Smooth muscle cell of the brain vasculature (primary cell): ENCODE results near the gene NGDN.

Experiments
- DNase-seq: peaks from one replicate; pipeline ENCODE4 v3.0.0-alpha.2; 2012; ENCODE audit warnings: low read depth, low spot score

NGDN gene

GRCh38 chr14:23468704-23469126 lies 788 bp upstream of the NGDN start:
- no peak for DNase-seq

DNA sequence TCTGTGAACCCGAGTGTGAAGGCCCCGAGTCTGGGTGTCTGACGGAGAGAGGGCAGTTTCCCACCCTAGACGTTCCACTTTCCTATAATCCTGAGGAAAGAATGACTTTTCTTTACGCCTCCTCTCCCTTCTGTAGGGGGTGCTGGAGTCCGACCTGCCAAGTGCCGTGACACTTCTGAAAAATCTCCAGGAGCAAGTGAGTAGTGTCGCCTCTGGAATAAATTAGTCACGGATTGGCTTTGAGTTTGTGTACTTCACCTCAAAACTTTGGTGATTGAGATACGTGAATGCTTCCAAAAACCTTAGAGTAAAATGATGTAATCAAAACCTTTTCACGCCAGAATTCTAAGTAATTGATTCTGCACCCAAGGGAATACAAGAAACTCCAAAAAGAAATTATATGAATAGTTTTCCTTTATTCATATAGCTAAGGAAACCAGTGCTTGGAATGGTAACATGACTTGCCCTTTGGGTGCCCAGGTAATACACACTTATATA lies 452 bp downstream of the NGDN start:
- no peak for DNase-seq

GRCh38 chr14:23470947-23471346 lies 1.4 kb downstream of the NGDN start:
- no peak for DNase-seq

- peak; percentile 28 for DNase-seq
Observed at GRCh38 chr14:23478109-23478759, 8.7 kb downstream of the NGDN start.

GRCh38 chr14:23481362-23481970 lies 12.0 kb downstream of the NGDN start:
- DNase-seq = no peak

DNA sequence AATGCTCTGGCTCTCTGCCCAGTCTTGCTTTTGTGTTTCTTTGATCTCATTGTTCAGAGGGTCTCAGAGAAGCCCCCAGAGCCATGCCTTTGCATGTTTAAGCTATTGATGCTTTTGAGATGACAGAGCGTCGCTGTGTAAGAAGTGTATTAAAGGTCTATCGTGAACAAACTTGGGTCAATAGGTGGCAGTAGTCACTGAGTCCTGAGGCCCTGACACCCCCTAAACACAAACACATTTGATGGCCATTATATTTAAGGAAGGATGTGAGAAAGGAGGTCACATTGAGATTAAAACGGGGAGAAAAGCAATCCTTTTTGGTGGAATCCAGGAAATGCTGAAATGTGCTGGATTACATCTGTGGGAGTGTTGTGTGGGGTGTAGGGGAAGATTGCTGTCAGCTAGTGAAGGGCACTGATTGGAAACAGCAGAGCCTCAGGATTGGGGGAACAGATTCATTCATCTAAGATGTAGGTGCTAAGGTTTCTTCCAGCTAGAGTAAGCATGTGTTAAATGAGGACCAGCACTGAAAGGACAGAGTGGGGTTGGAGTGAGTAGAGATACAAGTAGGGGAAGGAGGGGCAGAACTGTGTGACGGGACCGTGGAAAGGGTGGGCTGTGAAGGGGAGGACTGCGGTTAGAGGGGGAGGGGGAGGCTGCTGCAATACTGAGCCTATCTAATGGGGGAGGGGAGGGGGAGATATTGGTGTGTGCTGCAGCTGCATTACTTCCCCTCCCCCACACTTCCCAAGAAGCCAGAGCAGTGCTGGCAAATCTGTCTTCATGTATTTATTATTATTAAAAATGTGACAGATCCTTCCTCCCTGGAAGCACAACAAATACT lies 12.7 kb downstream of the NGDN start:
- no peak for DNase-seq

DNA sequence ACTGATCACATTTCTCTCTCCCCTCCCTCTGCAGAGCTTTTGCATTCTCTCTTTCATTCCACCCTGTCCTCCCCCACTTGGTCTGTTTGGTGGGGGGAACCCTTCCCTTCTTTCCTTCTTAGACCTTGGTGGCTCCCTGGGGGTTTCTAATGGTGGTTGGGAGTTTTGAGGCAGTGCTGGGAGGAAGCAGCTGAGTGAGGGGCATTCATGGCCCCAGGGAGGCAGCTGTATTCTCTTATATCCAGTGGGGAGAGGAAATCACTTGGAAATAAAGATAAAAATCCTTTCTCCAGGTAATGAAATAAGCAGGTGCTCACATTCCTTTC lies 13.3 kb downstream of the NGDN start:
- no peak for DNase-seq

DNA sequence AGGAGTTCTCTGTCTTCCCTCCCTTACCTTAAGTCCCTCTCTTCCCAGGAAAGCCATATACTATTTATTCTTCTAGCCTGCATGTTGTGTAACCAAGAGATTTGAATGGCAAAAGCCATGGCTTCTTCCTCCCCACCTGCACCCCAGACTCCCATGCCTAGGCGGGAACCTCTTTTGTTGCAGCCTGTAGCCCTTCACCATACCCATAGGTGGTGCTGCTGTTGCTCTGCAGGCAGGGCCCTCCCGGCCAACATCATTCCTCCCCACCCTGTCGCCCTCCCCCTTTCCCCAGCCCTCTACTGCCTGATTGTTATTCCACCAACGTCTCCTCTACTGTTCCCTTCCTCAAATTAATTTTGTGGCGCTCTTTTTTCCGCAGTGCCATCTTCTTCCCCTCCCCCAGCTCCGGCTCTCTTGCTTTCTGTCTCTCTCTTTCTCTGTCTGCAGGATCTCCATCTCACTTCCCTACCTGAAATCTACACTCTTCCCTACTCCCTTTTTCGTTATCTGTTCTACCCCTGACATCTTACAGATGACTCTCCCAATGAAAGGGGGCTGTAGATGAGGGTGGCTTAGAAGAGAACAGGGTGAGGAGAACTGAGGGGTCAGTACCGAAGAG lies 13.8 kb downstream of the NGDN start:
- DNase-seq = no peak

GRCh38 chr14:23485326-23485725 lies 15.8 kb downstream of the NGDN start:
- no peak for DNase-seq

DNA sequence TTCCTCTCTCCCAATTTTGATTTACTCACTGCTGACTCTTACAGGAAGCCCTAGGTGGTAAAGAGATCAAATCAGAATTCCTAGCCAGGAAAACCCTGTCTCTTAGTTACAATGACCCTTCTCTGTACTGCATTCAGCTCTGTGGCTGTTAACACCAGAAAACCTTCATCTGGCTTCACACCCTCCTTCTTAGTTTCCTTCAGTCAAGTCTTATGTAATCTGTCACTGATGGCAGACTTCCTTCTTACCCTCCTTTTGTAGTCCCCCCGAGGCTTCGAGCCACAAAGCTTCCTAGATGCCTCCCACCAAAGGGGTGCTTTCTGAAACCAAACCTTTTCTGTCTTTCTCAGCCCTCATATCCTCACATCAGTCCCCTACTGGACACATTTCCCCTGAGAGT lies 16.5 kb downstream of the NGDN start:
- no peak for DNase-seq

GRCh38 chr14:23487216-23487615 lies 17.7 kb downstream of the NGDN start:
- DNase-seq = no peak

DNA sequence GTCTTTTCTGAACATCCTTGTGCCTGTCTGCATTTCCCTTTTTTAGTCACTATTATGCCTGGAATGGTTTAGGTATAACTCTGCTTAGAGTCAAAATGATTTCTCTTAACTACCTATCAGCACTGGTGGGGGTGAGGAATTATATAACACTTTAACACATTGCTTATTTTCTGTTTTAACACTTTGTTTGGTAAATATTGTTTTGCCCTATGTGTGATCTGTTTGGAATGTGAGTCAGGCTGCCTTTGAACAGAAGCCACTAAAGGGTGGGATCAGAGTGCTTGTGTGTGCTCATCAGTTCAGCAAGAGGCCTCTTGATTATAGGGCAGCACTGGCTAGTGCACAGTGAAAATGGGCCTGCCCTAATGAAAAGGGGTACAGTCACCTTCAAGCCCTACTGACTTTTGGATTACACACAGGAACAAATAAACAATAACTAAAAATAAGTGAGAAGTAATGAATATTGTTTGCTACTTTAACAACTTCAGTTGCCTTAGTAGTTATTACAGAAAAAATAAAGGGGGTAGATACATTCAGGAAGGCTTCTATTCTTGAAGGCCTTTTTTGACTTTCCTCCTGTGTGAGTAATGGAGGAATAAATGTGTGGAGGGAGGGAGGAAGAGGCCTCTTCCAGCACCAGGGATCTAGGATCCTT lies 23.2 kb downstream of the NGDN start:
- DNase-seq = no peak

DNA sequence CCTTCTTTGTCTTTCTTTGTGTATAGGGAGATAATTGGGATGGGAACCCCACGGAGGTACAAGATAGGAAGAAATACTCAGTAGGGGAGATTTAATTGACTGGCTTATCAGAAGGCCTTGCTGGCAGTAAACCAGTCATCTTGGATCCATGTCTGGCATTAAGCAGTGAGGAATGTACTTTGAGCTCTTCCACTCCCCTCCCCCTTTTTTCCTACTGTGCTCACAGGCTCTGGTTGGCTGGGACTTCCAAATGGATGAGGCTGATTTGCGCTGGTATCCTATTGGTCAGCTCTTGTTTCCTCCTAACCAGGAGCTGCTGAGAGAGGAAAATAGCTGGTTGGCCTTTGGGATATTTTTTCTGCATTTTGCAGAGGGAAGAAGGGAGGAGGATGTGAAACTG lies 24.7 kb downstream of the NGDN start:
- DNase-seq = no peak

DNA sequence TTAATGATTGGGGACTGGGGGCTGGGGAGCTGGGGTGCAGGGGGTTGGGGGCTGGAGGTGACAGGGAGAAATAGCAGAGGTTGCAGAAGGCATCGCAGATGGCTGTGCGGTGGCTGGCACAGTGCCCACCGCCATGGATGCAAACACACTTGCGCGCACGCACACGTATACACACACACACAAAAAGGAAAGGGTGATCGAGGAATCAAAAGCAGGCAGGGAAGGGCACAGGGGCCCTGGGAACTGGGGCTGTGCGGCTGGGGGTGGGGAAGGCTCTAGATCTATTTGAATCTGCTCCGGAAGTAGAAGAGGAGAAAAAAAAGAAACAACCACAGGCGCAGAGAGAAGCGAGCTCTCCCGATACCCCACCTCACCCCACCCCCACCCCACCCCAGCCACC lies 42.7 kb downstream of the NGDN start:
- DNase-seq = no peak

DNA sequence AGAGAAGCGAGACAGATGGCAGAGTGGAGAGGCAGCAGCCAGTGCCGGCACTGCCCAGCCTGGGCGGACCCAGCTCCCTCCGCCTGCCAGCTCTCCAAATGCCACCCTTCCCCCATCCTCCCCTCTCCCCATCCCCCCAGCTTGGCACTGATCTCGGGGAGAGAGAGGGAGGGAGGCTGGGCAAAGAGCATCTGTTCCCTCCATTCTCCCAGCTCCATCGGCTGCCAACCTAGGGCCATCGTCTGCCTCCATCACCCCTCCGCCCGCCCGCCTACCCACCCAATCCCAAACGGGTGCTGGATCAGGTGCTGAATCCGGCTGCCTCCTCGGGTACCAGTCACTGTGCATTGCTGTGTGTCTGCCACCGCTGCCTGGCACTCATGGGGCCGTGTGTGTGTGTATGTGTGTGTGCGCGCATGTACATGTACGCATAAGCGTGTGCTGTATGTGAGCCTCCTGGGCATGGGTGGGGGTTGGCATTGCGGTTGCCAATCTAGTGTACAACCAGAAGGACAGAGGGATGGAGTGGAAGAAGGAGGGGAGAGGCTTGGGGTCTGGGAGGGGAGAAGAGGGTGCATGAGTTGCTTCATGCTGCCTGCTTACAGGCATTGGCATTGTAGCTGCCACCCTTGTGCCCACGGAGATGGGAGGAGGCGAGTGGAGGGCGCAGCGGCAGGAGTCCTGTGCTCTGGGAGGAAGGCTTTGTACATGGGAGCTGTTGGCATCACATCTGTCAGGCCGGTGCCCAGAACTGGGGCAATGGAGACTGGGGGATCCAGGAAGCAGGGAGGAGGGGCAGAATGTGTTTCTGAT lies 43.7 kb downstream of the NGDN start:
- no peak for DNase-seq

GRCh38 chr14:23513818-23514643 lies 44.5 kb downstream of the NGDN start:
- no peak for DNase-seq

GRCh38 chr14:23514644-23514957 lies 45.1 kb downstream of the NGDN start:
- DNase-seq = no peak

DNA sequence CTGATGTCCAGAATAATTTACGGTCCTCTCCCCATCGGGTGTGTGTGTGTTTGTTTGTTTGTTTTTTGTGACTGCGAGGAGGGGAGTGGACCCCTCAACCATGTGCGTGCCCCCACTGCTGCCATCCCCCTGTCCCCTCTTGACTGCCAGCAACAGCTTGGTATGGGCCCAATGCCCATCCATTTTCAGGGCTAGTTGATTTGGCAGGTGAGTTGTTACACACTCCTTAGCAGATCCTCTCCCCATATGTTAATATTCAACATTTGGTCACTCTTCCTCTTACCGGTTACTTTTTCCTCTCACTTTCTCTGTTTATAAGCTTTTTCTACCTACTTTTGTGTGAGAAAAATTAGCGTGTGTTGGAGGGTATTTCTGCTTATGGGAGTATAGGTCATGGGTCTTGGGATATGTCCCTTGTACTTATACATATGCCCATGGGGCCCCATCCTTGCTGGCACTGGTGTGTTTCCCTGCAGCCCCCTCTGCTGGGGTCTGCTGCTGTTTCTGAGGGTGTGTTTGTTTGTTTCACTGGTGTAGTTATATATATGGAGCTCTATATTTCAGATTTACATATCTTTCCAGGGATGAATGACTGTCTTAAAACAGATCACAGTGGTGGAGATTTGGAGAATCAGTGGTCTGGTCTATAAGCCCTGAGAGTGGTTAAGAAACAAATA lies 48.3 kb downstream of the NGDN start:
- DNase-seq = no peak

DNA sequence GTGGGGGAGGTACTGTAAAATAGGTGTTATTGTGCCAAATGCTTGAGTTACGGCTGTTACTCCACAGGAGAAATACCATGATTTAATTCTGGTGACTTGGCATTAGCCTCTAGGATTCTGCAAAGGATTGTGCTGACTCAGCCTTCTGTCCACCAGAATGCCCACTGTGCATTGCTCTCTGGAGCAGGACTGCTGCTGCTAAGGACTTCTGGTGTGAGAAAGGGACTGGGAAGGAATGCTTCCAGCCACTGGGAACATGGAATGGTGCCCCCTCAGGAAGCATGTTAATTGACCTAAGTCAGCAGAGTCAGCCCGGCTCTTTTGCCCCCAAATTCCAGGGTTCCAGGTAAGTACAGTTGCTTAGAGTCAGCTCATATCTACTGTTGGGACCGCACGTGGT lies 49.2 kb downstream of the NGDN start:
- no peak for DNase-seq
